GM12878 (cell line): Measurements from ENCODE around the gene BHLHA15. TPM values are rescaled to one million over a fixed set of nuclear protein-coding genes. Genes with fewer than 3 reads are reported as not detected.

Source experiments
- ATAC-seq: fragments of 200-7000 bp; cut with Tn5 transposase; 3 replicates; pipeline ENCODE4 v1.9.1; 2020; ENCODE audit warnings: mild to moderate bottlenecking, moderate library complexity
- BruUV-seq: library from RNA; stranded (reverse); fragments of 400-500 nt; replicated peaks from 2 replicates; lab custom pipeline; 2021; lab: Mats Ljungman, UMichigan
- CTCF ChIA-PET: fragments of 300-600 bp; sonication (Branson Sonifier 250); formaldehyde crosslinking; extraction: SDS; loops from one replicate; lab custom pipeline; 2021; ENCODE audit warnings: inconsistent platforms; lab: Yijun Ruan, JAX
- POLR2A ChIA-PET: fragments of 350-600 bp; formaldehyde crosslinking; extraction: SDS; loops from one replicate; lab custom pipeline; 2021; ENCODE audit warnings: inconsistent platforms; lab: Charles Lee
- RAD21 ChIA-PET: fragments of 300-600 bp; sonication (Branson Sonifier 250); formaldehyde crosslinking; loops from one replicate; lab custom pipeline; 2023; ENCODE audit warnings: antibody characterized with exemption; ENCODE audit not compliant: unreplicated experiment; lab: Charles Lee
- SMC1A ChIA-PET: fragments of 300-600 bp; sonication (Branson Sonifier 250); formaldehyde crosslinking; loops from one replicate; lab custom pipeline; 2023; ENCODE audit not compliant: unreplicated experiment, uncharacterized antibody; lab: Charles Lee
- DNase-seq: peaks from one replicate; pipeline ENCODE4 v3.0.0-alpha.2; 2011; ENCODE audit warnings: low read depth, low spot score
- FAIRE-seq: peaks from 3 replicates; lab custom pipeline; 2011; peaks lifted over from hg19 to GRCh38; lab: Jason Lieb, UNC
- H2AFZ ChIP-seq: 2 replicates; pipeline ENCODE4 v1.6.0; 2011; ENCODE audit warnings: low read depth, low read length, control low read depth; ENCODE audit not compliant: control insufficient read depth
- H3K27ac ChIP-seq: 2 replicates; pipeline ENCODE4 v1.5.1; 2011; ENCODE audit warnings: control low read depth; ENCODE audit not compliant: control insufficient read depth, insufficient read depth
- H3K27me3 ChIP-seq, 2 experiments: replicated peaks in 1 of 2; 2 replicates each; pipeline versions ENCODE4 v1.6.0 to v1.6.1; 2011; ENCODE audit warnings: low read length in 1 of 2; ENCODE audit not compliant: control insufficient read depth in 2 of 2, insufficient read depth in 2 of 2
- H3K36me3 ChIP-seq, 2 experiments: 2 replicates each; pipeline ENCODE4 v1.5.1; 2011; ENCODE audit warnings: low read length in 1 of 2; ENCODE audit not compliant: control insufficient read depth in 2 of 2, insufficient read depth in 2 of 2
- H3K4me1 ChIP-seq: 2 replicates; pipeline ENCODE4 v1.6.1; 2011; ENCODE audit warnings: mild to moderate bottlenecking, low read length, moderate library complexity, mixed read lengths; ENCODE audit not compliant: control insufficient read depth, insufficient read depth
- H3K4me2 ChIP-seq: 2 replicates; pipeline ENCODE4 v1.6.0; 2011; ENCODE audit warnings: control low read depth; ENCODE audit not compliant: control insufficient read depth, insufficient read depth
- H3K4me3 ChIP-seq: fragments of 200-600 bp; sonication (generic); 2 replicates; pipeline ENCODE4 v1.5.1; 2016
- H3K79me2 ChIP-seq: 2 replicates; pipeline ENCODE4 v1.6.0; 2011; ENCODE audit warnings: low read length; ENCODE audit not compliant: control insufficient read depth, insufficient read depth
- H3K9ac ChIP-seq: 2 replicates; pipeline ENCODE4 v1.8.0; 2011; ENCODE audit warnings: low read length, control low read depth, mixed read lengths; ENCODE audit not compliant: control insufficient read depth, insufficient read depth
- H3K9me3 ChIP-seq: replicated peaks from 3 replicates; pipeline ENCODE4 v1.5.1; 2011; ENCODE audit warnings: mild to moderate bottlenecking, low read length; ENCODE audit not compliant: control insufficient read depth, insufficient read depth
- H4K20me1 ChIP-seq: 2 replicates; pipeline ENCODE4 v1.6.0; 2011; ENCODE audit not compliant: control insufficient read depth, insufficient read depth
- CBX3 ChIP-seq: fragments of 200-600 bp; sonication (generic); IDR thresholded peaks from 2 replicates; pipeline ENCODE4 v1.6.1; 2016; ENCODE audit warnings: low read depth, borderline replicate concordance
- CBX5 ChIP-seq: sonication (generic); IDR thresholded peaks from 2 replicates; pipeline ENCODE4 v1.6.1; 2016; ENCODE audit warnings: low read depth, moderate library complexity, mild to moderate bottlenecking, inconsistent platforms
- CEBPB ChIP-seq, 2 experiments: fragments of 150-350 bp in 1 of 2; IDR thresholded peaks; 2 replicates each; pipeline ENCODE4 v1.6.1; 2012 to 2014; ENCODE audit warnings: low read depth in 2 of 2, low read length in 2 of 2, borderline replicate concordance in 1 of 2, inconsistent platforms in 1 of 2
- CHD1 ChIP-seq: IDR thresholded peaks from 2 replicates; pipeline ENCODE4 v1.6.1; 2012; ENCODE audit warnings: low read depth, low read length, improper control_type of control experiment
- EGR1 ChIP-seq, 2 experiments: IDR thresholded peaks; 1 replicate in 1 of 2; 2 replicates in 1 of 2; pipeline ENCODE4 v1.6.1; 2011 to 2012; ENCODE audit warnings: low read depth in 2 of 2, low read length in 2 of 2, borderline replicate concordance in 1 of 2, mild to moderate bottlenecking in 1 of 2, moderate library complexity in 1 of 2
- IRF3 ChIP-seq: fragments of 450-650 bp; IDR thresholded peaks from 2 replicates; pipeline ENCODE4 v1.6.1; 2014; ENCODE audit warnings: mild to moderate bottlenecking
- MEF2A ChIP-seq: IDR thresholded peaks from 2 replicates; pipeline ENCODE4 v1.6.1; 2011; ENCODE audit warnings: low read depth, mild to moderate bottlenecking, low read length, moderate library complexity; ENCODE audit not compliant: insufficient read depth
- NFYB ChIP-seq: IDR thresholded peaks from 2 replicates; pipeline ENCODE4 v1.6.1; 2011; ENCODE audit warnings: low read depth, mild to moderate bottlenecking, low read length, improper control_type of control experiment, moderate library complexity; ENCODE audit not compliant: insufficient read depth
- NR2C1 ChIP-seq: fragments of 450-650 bp; IDR thresholded peaks from 2 replicates; pipeline ENCODE4 v1.6.1; 2017; ENCODE audit warnings: antibody characterized with exemption, mild to moderate bottlenecking, moderate library complexity
- SUPT20H ChIP-seq: IDR thresholded peaks from 2 replicates; pipeline ENCODE4 v1.6.1; 2011; ENCODE audit warnings: low read depth, mild to moderate bottlenecking, low read length, moderate library complexity, borderline replicate concordance; ENCODE audit not compliant: control insufficient read depth
- SUZ12 ChIP-seq: fragments of 200-600 bp; sonication (generic); IDR thresholded peaks from one replicate; pipeline ENCODE4 v1.6.1; 2018; ENCODE audit warnings: antibody characterized with exemption, mild to moderate bottlenecking; ENCODE audit not compliant: unreplicated experiment
- WRNIP1 ChIP-seq: IDR thresholded peaks from 2 replicates; pipeline ENCODE4 v1.6.1; 2011; ENCODE audit warnings: low read depth, low read length, improper control_type of control experiment, borderline replicate concordance
- ZBTB33 ChIP-seq: fragments of 450-650 bp; IDR thresholded peaks from 2 replicates; pipeline ENCODE4 v1.6.1; 2017; ENCODE audit warnings: mild to moderate bottlenecking
- WGBS: methylation state at CpG from one replicate; pipeline ENCODE4 v1.1.6; 2016; ENCODE audit warnings: low lambda C conversion rate; ENCODE audit not compliant: insufficient replicate concordance, insufficient coverage; ENCODE audit errors: missing lambda C conversion rate; 5-methylcytosine and 5-hydroxymethylcytosine counted together
- in situ Hi-C: fragments of 300-500 bp; cut with MboI; formaldehyde crosslinking; loops from 9 replicates; pipeline ENCODE4 v1.14.3; 2018; ENCODE audit warnings: mixed read lengths
- intact Hi-C: fragments of 100-400 bp; cut with micrococcal nuclease; formaldehyde crosslinking; loops from one replicate; pipeline ENCODE4 v1.14.2; 2022; ENCODE audit not compliant: unreplicated experiment
- polyA plus RNA-seq, 11 experiments: library from polyadenylated mRNA; depleted of rRNA in 4 of 11; unstranded in 6 of 11; stranded (reverse) in 5 of 11; fragments of >200 nt; fragmentation: Nextera tagmentation in 4 of 11; fragmentation: Illumina TruSeq in 1 of 11; extraction: Ambion mirVana in 4 of 11; extraction: Trizol in 1 of 11; gene quantifications; 1 replicate in 1 of 11; 2 replicates in 10 of 11; pipeline versions ENCODE4 v1.2.1 to v1.2.3, GENCODE V29; 2011 to 2016; ENCODE audit warnings: inconsistent platforms in 2 of 11, missing spikeins in 2 of 11, low read depth in 1 of 11
- total RNA-seq, 4 experiments: library from RNA; depleted of rRNA in 3 of 4; stranded (reverse); fragments of >200 nt in 3 of 4; fragmentation: Illumina TruSeq in 1 of 4; extraction: Trizol in 1 of 4; gene quantifications; 2 replicates each; pipeline versions ENCODE4 v1.2.1 to v1.2.3, GENCODE V29; 2013 to 2021

The BHLHA15 gene
- total and polyA plus RNA-seq, 10 of the 15 experiments (the other 5 are each of a cell fraction or from before 2014, with no cell fraction given) = 0.54 to 4.2 (median 2.5) TPM; not detected in 4

GRCh38 chr7:98233219-98234070, 22.2 kb downstream of the BHLHA15 start:
- Histone ChIP-seq H3K9me3 (no peaks in the 10 kb centered on the region), H3K27ac (no peak overlapping the region), H4K20me1 (no peaks in the 10 kb centered on the region), H3K4me3 (no peak overlapping the region), H3K79me2 (no peaks in the 10 kb centered on the region), H3K4me2 (no peak overlapping the region), H3K9ac (no peak overlapping the region), H2AFZ (no peak overlapping the region), H3K27me3 (no peaks in the 10 kb centered on the region), H3K4me1 (no peaks in the 10 kb centered on the region), H3K36me3 (no peaks in the 10 kb centered on the region)
- WGBS = 94% methylated on average over 29 of the region's 32 CpGs
- ChIA-PET POLR2A (no interaction called here), CTCF (interaction anchor here (0.9 to 1.7 kb wide), 2 partner anchors 211 to 212 kb away, joined by 4 to 5 read pairs; no protein-coding TSS in a partner anchor), RAD21 (no interaction called here), SMC1A (no interaction called here)
- DNase-seq = no peak
- in situ Hi-C loops (no loop called here), intact Hi-C loops (no loop called here)
- TF ChIP-seq CBX3 (no peak), SUPT20H (no peak), CEBPB (IDR thresholded peaks at IDR 0.05; ENCODE audit: borderline replicate concordance in 1 of 2, low read depth in 2 of 2, low read length in 2 of 2) (no peak), CBX5 (no peak), SUZ12 (no peak), ZBTB33 (no peak), NR2C1 (no peak), NFYB (no peak), IRF3 (no peak), EGR1 (IDR thresholded peaks at IDR 0.05; ENCODE audit: borderline replicate concordance in 1 of 2, low read depth in 2 of 2, low read length in 2 of 2) (no peak), CHD1 (no peak), MEF2A (no peak), WRNIP1 (no peak)
- no peak for FAIRE-seq
- BruUV-seq = no TSS peak
- ATAC-seq = no peak
